Gastrocnemius medialis (tissue), 4 donors: ENCODE measurements around the gene SLC35F6.
"Not testable (repeated sequence)": the region's sequence is repeated elsewhere in the genome, so short reads cannot be mapped to it uniquely, and the experiment has no call there.

Experiments used
- CTCF ChIP-seq, 5 experiments: fragments of 450-650 bp in 3 of 5; fragments of 200-600 bp in 2 of 5; sonication (generic) in 2 of 5; IDR thresholded peaks in 4 of 5; conservative IDR thresholded peaks in 1 of 5; 1 replicate in 4 of 5; 2 replicates in 1 of 5; pipeline ENCODE4 v1.5.1; 2016 to 2019; ENCODE audit warnings: antibody characterized with exemption in 5 of 5, mild to moderate bottlenecking in 3 of 5, moderate library complexity in 3 of 5
- POLR2A ChIP-seq, 2 donors: fragments of 450-650 bp; IDR thresholded peaks; one replicate each; pipeline ENCODE4 v1.6.1; 2017; ENCODE audit warnings: antibody characterized with exemption in 2 of 2, mild to moderate bottlenecking in 2 of 2, moderate library complexity in 2 of 2

- not testable (repeated sequence) for TF ChIP-seq POLR2A (IDR thresholded peaks at IDR 0.05); CTCF (IDR thresholded peaks at IDR 0.05 in 4 of 5, conservative IDR thresholded peaks at IDR 0.05 in 1 of 5)
Observed at GRCh38 chr2:26749787-26750420, 14.2 kb upstream of the SLC35F6 start.
